GM12892 (cell line): ENCODE measurements around the gene SREK1.

ENCODE experiments used
- POLR2A ChIP-seq: IDR thresholded peaks from 2 replicates; pipeline ENCODE4 v1.6.1; 2011; ENCODE audit warnings: low read depth, low read length, control low read depth
- POLR2AphosphoS5 ChIP-seq: IDR thresholded peaks from 2 replicates; pipeline ENCODE4 v1.6.1; 2011; ENCODE audit warnings: low read depth, low read length, control low read depth
- TAF1 ChIP-seq: IDR thresholded peaks from 2 replicates; pipeline ENCODE4 v1.6.1; 2011; ENCODE audit warnings: low read depth, mild to moderate bottlenecking, control low read depth, low read length, borderline replicate concordance

- TF ChIP-seq POLR2A (no peak), TAF1 (no peak), POLR2AphosphoS5 (no peak)
Measured at GRCh38 chr5:66206465-66206864, 62.4 kb downstream of the SREK1 start.
